H9 (cell line): ENCODE results near the gene SHBG. TPM values are rescaled to one million over a fixed set of nuclear protein-coding genes. Genes with fewer than 3 reads are reported as not detected.

Source experiments
- DNase-seq: peaks from one replicate; pipeline ENCODE4 v3.0.0-alpha.2; 2017
- H2AFZ ChIP-seq: one replicate; pipeline ENCODE4 v1.6.1; 2013; ENCODE audit warnings: mild to moderate bottlenecking, low read length, control low read depth, moderate library complexity
- H2AK5ac ChIP-seq: 2 replicates; pipeline ENCODE4 v1.6.1; 2013; ENCODE audit warnings: low read length, control low read depth, mixed read lengths; ENCODE audit not compliant: insufficient read length
- H2BK120ac ChIP-seq: one replicate; pipeline ENCODE4 v1.6.1; 2013; ENCODE audit warnings: low read depth, mild to moderate bottlenecking, low read length, control low read depth, inconsistent platforms; ENCODE audit not compliant: poor library complexity, severe bottlenecking
- H2BK12ac ChIP-seq: 2 replicates; pipeline ENCODE4 v1.6.1; 2013; ENCODE audit warnings: low read length, control low read depth, mixed read lengths, low read depth; ENCODE audit not compliant: insufficient read length
- H2BK15ac ChIP-seq: 2 replicates; pipeline ENCODE4 v1.6.1; 2013; ENCODE audit warnings: low read depth, low read length, control low read depth
- H2BK20ac ChIP-seq: one replicate; pipeline ENCODE4 v1.6.1; 2013; ENCODE audit warnings: low read depth, mild to moderate bottlenecking, low read length, control low read depth, inconsistent platforms; ENCODE audit not compliant: poor library complexity, severe bottlenecking
- H2BK5ac ChIP-seq: 2 replicates; pipeline ENCODE4 v1.6.1; 2013; ENCODE audit warnings: low read length, control low read depth, mixed read lengths; ENCODE audit not compliant: insufficient read length
- H3K14ac ChIP-seq: 2 replicates; pipeline ENCODE4 v1.6.1; 2013; ENCODE audit warnings: low read length, control low read depth; ENCODE audit not compliant: insufficient read depth
- H3K18ac ChIP-seq: 2 replicates; pipeline ENCODE4 v1.6.1; 2013; ENCODE audit warnings: low read depth, mild to moderate bottlenecking, mixed read lengths, low read length, control low read depth; ENCODE audit not compliant: insufficient read length
- H3K23ac ChIP-seq: 2 replicates; pipeline ENCODE4 v1.6.1; 2013; ENCODE audit warnings: low read length, control low read depth, mixed read lengths, low read depth; ENCODE audit not compliant: insufficient read length
- H3K23me2 ChIP-seq: 2 replicates; pipeline ENCODE4 v1.6.1; 2013; ENCODE audit warnings: low read depth, mild to moderate bottlenecking, mixed read lengths, low read length, control low read depth; ENCODE audit not compliant: insufficient read length, poor library complexity, severe bottlenecking
- H3K27ac ChIP-seq: 2 replicates; pipeline ENCODE4 v1.5.1; 2013; ENCODE audit warnings: low read length, control low read depth, mixed read lengths, low read depth; ENCODE audit not compliant: insufficient read length
- H3K27me3 ChIP-seq: 2 replicates; pipeline ENCODE4 v1.6.1; 2013; ENCODE audit warnings: low read length, control low read depth, inconsistent platforms; ENCODE audit not compliant: insufficient read depth
- H3K4ac ChIP-seq: 2 replicates; pipeline ENCODE4 v1.6.1; 2013; ENCODE audit warnings: low read depth, mild to moderate bottlenecking, control low read depth, inconsistent platforms, low read length, moderate library complexity
- H3K4me1 ChIP-seq: 2 replicates; pipeline ENCODE4 v1.6.1; 2013; ENCODE audit warnings: low read length, control low read depth, inconsistent platforms; ENCODE audit not compliant: insufficient read depth
- H3K4me2 ChIP-seq: 2 replicates; pipeline ENCODE4 v1.6.1; 2013; ENCODE audit warnings: low read length, control low read depth, mixed read lengths; ENCODE audit not compliant: insufficient read length, insufficient read depth
- H3K56ac ChIP-seq: 2 replicates; pipeline ENCODE4 v1.6.1; 2013; ENCODE audit warnings: low read depth, mild to moderate bottlenecking, mixed read lengths, low read length, control low read depth; ENCODE audit not compliant: insufficient read length
- H3K79me1 ChIP-seq: 2 replicates; pipeline ENCODE4 v1.6.1; 2013; ENCODE audit warnings: low read depth, mild to moderate bottlenecking, moderate library complexity, low read length, control low read depth, inconsistent platforms; ENCODE audit not compliant: insufficient read depth, poor library complexity, severe bottlenecking
- H3K79me2 ChIP-seq: 2 replicates; pipeline ENCODE4 v1.6.1; 2013; ENCODE audit warnings: low read length, control low read depth, inconsistent platforms; ENCODE audit not compliant: insufficient read depth
- H3K9ac ChIP-seq: 2 replicates; pipeline ENCODE4 v1.6.1; 2013; ENCODE audit warnings: low read length, control low read depth, mixed read lengths; ENCODE audit not compliant: insufficient read length; ENCODE audit errors: extremely low read depth
- H3K9me3 ChIP-seq: one replicate; pipeline ENCODE4 v1.6.1; 2013; ENCODE audit warnings: low read depth, low read length, inconsistent platforms; ENCODE audit not compliant: control insufficient read depth
- H3T11ph ChIP-seq: one replicate; pipeline ENCODE4 v1.6.1; 2013; ENCODE audit warnings: mild to moderate bottlenecking, low read length, control low read depth, inconsistent platforms
- H4K20me1 ChIP-seq: one replicate; pipeline ENCODE4 v1.6.1; 2013; ENCODE audit not compliant: control insufficient read depth, insufficient read length, insufficient read depth
- H4K5ac ChIP-seq: 2 replicates; pipeline ENCODE4 v1.6.1; 2013; ENCODE audit warnings: low read depth, mild to moderate bottlenecking, mixed read lengths, low read length, control low read depth; ENCODE audit not compliant: insufficient read length
- H4K8ac ChIP-seq: replicated peaks from 2 replicates; pipeline ENCODE4 v1.6.1; 2013; ENCODE audit warnings: low read length, control low read depth, mixed read lengths, low read depth; ENCODE audit not compliant: insufficient read length
- H4K91ac ChIP-seq: 2 replicates; pipeline ENCODE4 v1.6.1; 2013; ENCODE audit warnings: low read depth, mild to moderate bottlenecking, moderate library complexity, mixed read lengths, low read length, control low read depth; ENCODE audit not compliant: insufficient read length
- H3K27ac Mint-ChIP-seq, 3 experiments: 2 replicates in 2 of 3; 3 replicates in 1 of 3; pipeline ENCODE4 v1.8.0; 2020 to 2021; ENCODE audit warnings: mixed read lengths in 3 of 3, mild to moderate bottlenecking in 1 of 3, moderate library complexity in 1 of 3
- H3K27me3 Mint-ChIP-seq: 2 replicates; pipeline ENCODE4 v1.8.0; 2021; ENCODE audit warnings: low read depth, mild to moderate bottlenecking, moderate library complexity, mixed read lengths
- H3K36me3 Mint-ChIP-seq, 3 experiments: 2 replicates in 2 of 3; 3 replicates in 1 of 3; pipeline ENCODE4 v1.8.0; 2020 to 2021; ENCODE audit warnings: low read depth in 3 of 3, mixed read lengths in 3 of 3; ENCODE audit not compliant: insufficient read depth in 1 of 3
- H3K4me1 Mint-ChIP-seq, 2 experiments: 2 replicates each; pipeline ENCODE4 v1.8.0; 2020; ENCODE audit warnings: mixed read lengths in 2 of 2
- H3K4me3 Mint-ChIP-seq, 2 experiments: 2 replicates in 1 of 2; 3 replicates in 1 of 2; pipeline ENCODE4 v1.8.0; 2020 to 2021; ENCODE audit warnings: mild to moderate bottlenecking in 2 of 2, mixed read lengths in 2 of 2, moderate library complexity in 1 of 2
- H3K9me3 Mint-ChIP-seq, 2 experiments: 2 replicates in 1 of 2; 3 replicates in 1 of 2; pipeline ENCODE4 v1.8.0; 2020; ENCODE audit warnings: mild to moderate bottlenecking in 2 of 2, mixed read lengths in 2 of 2, moderate library complexity in 1 of 2
- WGBS: extraction: QIAGEN DNeasy Blood & Tissue Kit; methylation state at CpG from one replicate; pipeline ENCODE4 v1.1.7; 2013; ENCODE audit warnings: missing lambda C conversion rate, low lambda C conversion rate, mixed read lengths; ENCODE audit not compliant: insufficient read length; ENCODE audit errors: extremely low coverage; 5-methylcytosine and 5-hydroxymethylcytosine counted together
- total RNA-seq: library from RNA; stranded (reverse); gene quantifications from 2 replicates; pipeline ENCODE4 v1.2.1, GENCODE V29; 2021
- TF ChIP-seq, protein P1 (sequence below): fragments of 200-600 bp; sonication (generic); conservative IDR thresholded peaks from 3 replicates; pipeline ENCODE4 v1.8.0; 2021; ENCODE audit warnings: antibody characterized with exemption, mild to moderate bottlenecking

SHBG gene
- total RNA-seq, 1 experiment from 2014 or later: 1.6 TPM

DNA sequence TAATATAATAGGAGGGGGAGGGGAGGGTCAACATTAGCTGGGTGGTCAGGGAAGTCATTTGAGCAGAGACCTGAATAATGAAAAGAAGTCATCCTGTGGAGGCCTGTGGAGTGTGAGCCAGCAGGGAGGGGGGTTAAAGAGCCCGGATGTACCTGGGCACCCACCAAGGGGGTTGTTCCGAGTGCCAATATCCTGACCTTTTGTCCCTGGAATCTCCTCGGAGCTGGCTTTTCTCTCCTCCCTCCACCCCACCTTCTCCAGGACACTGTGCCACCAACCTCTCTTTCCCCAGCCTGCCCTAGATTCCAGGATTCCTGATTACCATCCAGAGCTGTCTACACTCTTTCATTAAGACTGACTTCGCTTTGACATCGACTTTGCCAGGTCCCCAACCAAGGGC, 6.2 kb downstream of the SHBG start:
- H4K8ac ChIP-seq: no peak overlapping the region
- no peak overlapping the region for H3T11ph ChIP-seq
- no peaks in the 10 kb centered on the region for H4K20me1 ChIP-seq
- TF ChIP-seq, protein P1, sequence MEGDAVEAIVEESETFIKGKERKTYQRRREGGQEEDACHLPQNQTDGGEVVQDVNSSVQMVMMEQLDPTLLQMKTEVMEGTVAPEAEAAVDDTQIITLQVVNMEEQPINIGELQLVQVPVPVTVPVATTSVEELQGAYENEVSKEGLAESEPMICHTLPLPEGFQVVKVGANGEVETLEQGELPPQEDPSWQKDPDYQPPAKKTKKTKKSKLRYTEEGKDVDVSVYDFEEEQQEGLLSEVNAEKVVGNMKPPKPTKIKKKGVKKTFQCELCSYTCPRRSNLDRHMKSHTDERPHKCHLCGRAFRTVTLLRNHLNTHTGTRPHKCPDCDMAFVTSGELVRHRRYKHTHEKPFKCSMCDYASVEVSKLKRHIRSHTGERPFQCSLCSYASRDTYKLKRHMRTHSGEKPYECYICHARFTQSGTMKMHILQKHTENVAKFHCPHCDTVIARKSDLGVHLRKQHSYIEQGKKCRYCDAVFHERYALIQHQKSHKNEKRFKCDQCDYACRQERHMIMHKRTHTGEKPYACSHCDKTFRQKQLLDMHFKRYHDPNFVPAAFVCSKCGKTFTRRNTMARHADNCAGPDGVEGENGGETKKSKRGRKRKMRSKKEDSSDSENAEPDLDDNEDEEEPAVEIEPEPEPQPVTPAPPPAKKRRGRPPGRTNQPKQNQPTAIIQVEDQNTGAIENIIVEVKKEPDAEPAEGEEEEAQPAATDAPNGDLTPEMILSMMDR: no peak
- H2BK120ac ChIP-seq: no peak overlapping the region
- H2AFZ ChIP-seq: no peak overlapping the region
- H3K79me2 ChIP-seq: no peaks in the 10 kb centered on the region
- H3K4me3 Mint-ChIP-seq: no peak overlapping the region
- H3K27me3 ChIP-seq: no peaks in the 10 kb centered on the region
- no peaks in the 10 kb centered on the region for H3K9me3 ChIP-seq
- no peak overlapping the region for H2BK5ac ChIP-seq
- DNase-seq: peak; percentile 36
- H2BK20ac ChIP-seq: peak overlapping the region; percentile 12
- H3K56ac ChIP-seq: no peak overlapping the region
- peaks cover 26 to 35% of the 10 kb centered on the region in 2 experiments for H3K4me1 Mint-ChIP-seq
- H2AK5ac ChIP-seq: no peak overlapping the region
- H2BK12ac ChIP-seq: no peak overlapping the region
- H3K4me2 ChIP-seq: no peak overlapping the region
- no peak overlapping the region for H3K4ac ChIP-seq
- WGBS: no CpG with 5 or more reads among the region's 5 CpGs
- no peak overlapping the region for H4K5ac ChIP-seq
- no peak overlapping the region for H4K91ac ChIP-seq
- no peak overlapping the region for H3K18ac ChIP-seq
- no peak overlapping the region for H3K23ac ChIP-seq
- H3K36me3 Mint-ChIP-seq: no peaks in the 10 kb centered on the region
- H3K4me1 ChIP-seq: peaks cover 2% of the 10 kb centered on the region; the same call in 1 of the 2 replicates
- no peak overlapping the region for H3K9ac ChIP-seq
- no peaks in the 10 kb centered on the region; a peak in 1 of 5 replicates for H3K9me3 Mint-ChIP-seq
- H3K27ac ChIP-seq: no peak overlapping the region
- 0 out of 2 replicates have a peak overlapping the region, but pooled peaks have one; percentile 93 for H2BK15ac ChIP-seq
- H3K79me1 ChIP-seq: no peaks in the 10 kb centered on the region
- no peaks in the 10 kb centered on the region for H3K23me2 ChIP-seq
- H3K27me3 Mint-ChIP-seq: peaks cover 3% of the 10 kb centered on the region; the same call in 1 of the 2 replicates
- H3K14ac ChIP-seq: no peak overlapping the region
- H3K27ac Mint-ChIP-seq: no peak overlapping the region
